HG02610 (cell line): Measurements from ENCODE around the gene ERP27.

Experiments used
- ATAC-seq: cut with Tn5 transposase; IDR thresholded peaks from one replicate; pipeline ENCODE4 v1.9.1; 2021; ENCODE audit warnings: mild to moderate bottlenecking, moderate library complexity; ENCODE audit not compliant: unreplicated experiment

ERP27 gene

GRCh38 chr12:14874882-14875281 lies 63.5 kb downstream of the ERP27 start:
- no peak for ATAC-seq

- no peak for ATAC-seq
Observed at GRCh38 chr12:14873440-14874185, 64.7 kb downstream of the ERP27 start.

- ATAC-seq, result no peak
Observed at GRCh38 chr12:14871886-14872285, 66.5 kb downstream of the ERP27 start.

GRCh38 chr12:14871247-14871646 lies 67.1 kb downstream of the ERP27 start:
- ATAC-seq, result no peak

- no peak for ATAC-seq
Observed at GRCh38 chr12:14868916-14869506, 69.3 kb downstream of the ERP27 start.
